Activated T-helper 9 cell treated with anti-CD3 and anti-CD28 coated beads, Interleukin-2, amount 50 U/mL, for 16 hours (primary cell): ENCODE results near the gene NDC1.
A peak's percentile ranks its signal among the peaks of the same experiment; 100 is the strongest.
"Not testable (repeated sequence)": the region's sequence is repeated elsewhere in the genome, so short reads cannot be mapped to it uniquely, and the experiment has no call there.

Experiments used
- DNase-seq: peaks from one replicate; pipeline ENCODE4 v3.0.0-alpha.2; 2020; ENCODE audit warnings: low read depth

The NDC1 gene, protein sequence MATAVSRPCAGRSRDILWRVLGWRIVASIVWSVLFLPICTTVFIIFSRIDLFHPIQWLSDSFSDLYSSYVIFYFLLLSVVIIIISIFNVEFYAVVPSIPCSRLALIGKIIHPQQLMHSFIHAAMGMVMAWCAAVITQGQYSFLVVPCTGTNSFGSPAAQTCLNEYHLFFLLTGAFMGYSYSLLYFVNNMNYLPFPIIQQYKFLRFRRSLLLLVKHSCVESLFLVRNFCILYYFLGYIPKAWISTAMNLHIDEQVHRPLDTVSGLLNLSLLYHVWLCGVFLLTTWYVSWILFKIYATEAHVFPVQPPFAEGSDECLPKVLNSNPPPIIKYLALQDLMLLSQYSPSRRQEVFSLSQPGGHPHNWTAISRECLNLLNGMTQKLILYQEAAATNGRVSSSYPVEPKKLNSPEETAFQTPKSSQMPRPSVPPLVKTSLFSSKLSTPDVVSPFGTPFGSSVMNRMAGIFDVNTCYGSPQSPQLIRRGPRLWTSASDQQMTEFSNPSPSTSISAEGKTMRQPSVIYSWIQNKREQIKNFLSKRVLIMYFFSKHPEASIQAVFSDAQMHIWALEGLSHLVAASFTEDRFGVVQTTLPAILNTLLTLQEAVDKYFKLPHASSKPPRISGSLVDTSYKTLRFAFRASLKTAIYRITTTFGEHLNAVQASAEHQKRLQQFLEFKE

GRCh38 chr1:53837924-53838653 lies at the start of gene NDC1:
NDC1 (minus strand) TSS chr1:53838296; CDS start chr1:53838261, 35 bp downstream.
- peak; percentile 79 for DNase-seq

GRCh38 chr1:53883600-53883999 lies 45.5 kb upstream of the NDC1 start:
- not testable (repeated sequence) for DNase-seq

- not testable (repeated sequence) for DNase-seq
These were observed 43.8 kb upstream of the NDC1 start for GRCh38 chr1:53881853-53882252.

DNA sequence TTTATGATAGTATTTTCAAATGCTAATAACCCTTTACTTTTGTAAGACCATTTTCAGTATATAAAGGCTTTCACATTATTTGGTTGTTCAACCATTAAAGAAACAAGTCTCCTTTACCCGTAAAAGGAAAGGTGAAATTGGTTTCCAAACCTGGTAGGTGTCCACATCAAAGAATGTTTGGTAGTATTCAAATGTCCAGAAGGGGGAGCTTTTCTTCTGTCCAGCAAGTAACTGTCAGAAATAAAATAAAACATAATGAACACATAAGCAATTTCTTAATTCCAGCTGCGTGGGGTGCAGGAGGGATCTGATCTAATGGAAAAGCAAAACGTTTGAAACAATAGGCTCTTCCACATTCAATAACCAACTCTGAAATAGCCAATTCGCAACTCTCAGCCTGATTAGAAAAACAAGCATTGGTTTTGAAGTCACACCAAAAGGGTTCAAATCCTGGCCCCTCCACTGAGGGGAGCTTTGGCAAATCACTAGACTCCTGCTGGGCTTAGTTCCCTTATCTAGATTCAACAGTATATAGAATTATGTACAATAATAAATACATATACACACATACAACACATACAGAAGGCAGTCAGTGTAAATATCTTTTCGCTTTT lies 40.5 kb upstream of the NDC1 start:
- no peak for DNase-seq

- DNase-seq = not testable (repeated sequence)
These were observed 37.1 kb upstream of the NDC1 start for GRCh38 chr1:53875150-53875549.

GRCh38 chr1:53871773-53872484 lies 33.8 kb upstream of the NDC1 start:
- DNase-seq = no peak

- no peak for DNase-seq
These were observed 33.1 kb upstream of the NDC1 start for GRCh38 chr1:53871221-53871620.

- DNase-seq = no peak
These were observed 31.5 kb upstream of the NDC1 start for GRCh38 chr1:53869454-53870117.

GRCh38 chr1:53868565-53868964 lies 30.5 kb upstream of the NDC1 start:
- DNase-seq = no peak

DNA sequence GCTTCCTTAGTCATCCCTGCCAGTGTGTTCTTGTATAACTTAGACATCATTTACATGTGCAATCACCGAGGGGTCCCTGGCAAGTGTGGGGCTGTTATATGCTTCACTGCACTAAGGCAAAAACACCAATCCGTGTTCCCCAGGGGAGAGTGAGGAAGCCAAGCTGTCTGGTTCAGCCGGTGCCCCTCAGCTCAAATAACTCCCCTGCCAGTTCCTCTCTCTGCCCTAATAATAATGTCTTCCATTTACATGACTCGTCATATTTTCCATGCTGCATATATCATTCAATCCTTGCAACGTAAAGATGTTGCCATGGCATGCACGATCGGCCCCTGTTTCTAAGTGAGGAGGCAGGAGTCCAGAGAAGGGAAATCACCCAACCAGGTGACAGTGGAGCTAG lies 24.4 kb upstream of the NDC1 start:
- no peak for DNase-seq

- peak; percentile 15 for DNase-seq
These were observed 22.9 kb upstream of the NDC1 start for GRCh38 chr1:53860967-53861411.

DNA sequence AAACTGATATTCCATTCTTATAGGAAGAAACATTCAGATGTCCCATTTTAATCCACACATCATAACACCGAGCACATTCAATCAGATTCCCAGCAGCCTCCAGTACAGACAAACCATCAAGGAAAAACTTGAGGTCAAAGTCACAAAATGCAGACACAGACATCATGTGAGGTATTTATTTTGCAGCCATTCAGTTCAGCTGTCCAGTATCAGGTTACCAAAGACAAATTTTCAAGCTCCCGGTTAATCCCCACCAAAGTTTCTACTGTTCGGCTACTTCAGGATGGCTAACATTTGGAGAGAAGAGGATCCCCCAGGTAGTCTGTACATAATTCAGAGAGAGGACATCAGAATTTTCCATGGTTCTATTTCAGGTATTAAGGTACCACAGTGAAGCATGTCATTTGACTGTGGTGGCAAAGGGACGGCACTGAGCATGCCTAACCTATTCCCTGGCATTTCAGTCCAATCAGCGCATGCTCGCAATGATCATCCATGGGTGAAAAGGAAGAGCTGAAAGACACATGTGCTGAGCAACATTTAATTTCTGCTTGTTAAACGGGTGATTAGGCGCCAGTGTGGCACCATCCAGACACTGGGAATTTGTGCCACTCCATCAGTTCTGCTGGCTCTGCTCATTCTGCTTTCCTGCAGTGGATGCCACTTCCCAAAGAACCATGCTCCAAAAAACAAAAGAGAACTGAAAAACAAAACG lies 13.6 kb upstream of the NDC1 start:
- DNase-seq = no peak

DNA sequence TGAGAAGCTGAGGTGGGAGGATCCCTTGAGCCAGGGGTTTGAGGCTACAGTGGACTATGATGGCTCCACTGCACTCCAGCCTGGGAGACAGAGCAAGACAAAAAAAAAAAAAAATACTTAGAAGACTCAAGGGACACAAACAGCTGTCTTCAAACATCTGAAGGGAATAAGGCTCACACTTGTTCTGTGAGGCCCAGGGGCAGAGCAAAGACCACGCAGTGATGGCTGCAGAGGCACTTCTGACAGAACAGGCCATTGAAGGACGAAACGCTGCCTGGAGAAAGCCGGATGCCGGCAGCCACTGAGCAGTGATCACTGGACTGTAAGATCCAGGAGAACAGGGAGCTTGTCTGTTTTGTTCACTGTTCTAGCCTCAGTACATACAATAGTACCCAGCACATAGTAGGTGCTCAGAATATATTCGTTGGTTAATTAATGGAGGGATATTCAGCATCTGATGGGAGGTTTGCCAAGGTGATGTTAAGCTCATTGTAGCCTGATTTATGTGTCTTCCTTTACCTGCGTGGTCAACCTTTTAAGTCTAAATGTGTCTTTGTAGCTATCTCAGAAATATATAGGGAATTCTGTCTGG lies 12.1 kb upstream of the NDC1 start:
- DNase-seq = no peak

DNA sequence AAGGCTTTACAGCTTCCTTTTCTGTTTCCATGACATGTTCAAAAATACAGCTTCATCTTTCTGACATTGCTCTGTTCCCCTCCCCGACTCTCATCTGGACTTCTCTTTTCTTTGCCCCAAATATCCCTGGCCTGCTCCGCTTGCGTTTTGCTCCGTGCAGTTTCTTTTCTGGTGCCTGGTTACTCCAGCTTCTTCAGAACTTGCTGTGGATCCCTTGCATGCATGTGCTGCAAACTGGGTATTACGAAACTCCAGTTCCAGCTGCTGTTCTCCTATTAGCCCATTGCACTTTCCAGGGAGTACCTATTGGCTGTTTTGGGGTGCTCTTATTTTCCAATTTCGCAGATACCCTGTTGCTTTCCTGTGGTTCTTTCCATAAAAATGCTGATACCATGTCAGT lies 9.9 kb upstream of the NDC1 start:
- no peak for DNase-seq

DNA sequence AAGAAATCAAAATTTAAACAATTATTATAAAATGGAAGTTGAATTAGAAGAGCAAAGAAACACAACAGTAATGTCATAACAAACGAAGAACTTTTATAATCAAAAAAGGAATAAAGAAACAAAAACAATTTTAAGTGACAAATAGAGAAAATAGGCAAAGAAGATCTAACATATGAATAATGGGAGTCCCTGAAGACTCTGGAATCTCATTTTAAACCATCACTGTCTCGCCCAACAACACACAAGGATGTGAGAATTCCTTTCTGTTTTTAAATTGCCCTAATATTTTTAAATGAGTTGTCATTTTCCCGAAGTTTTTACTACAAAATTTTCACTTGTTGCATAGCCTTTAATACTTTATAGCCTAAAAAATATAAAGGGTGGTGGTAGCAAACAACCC lies 4.3 kb upstream of the NDC1 start:
- no peak for DNase-seq

GRCh38 chr1:53838654-53838974 lies 518 bp upstream of the NDC1 start:
- DNase-seq = no peak

GRCh38 chr1:53837646-53837923 lies 511 bp downstream of the NDC1 start:
- DNase-seq = no peak

GRCh38 chr1:53835491-53835890 lies 2.6 kb downstream of the NDC1 start:
- DNase-seq = no peak

- no peak for DNase-seq
These were observed 3.3 kb downstream of the NDC1 start for GRCh38 chr1:53834776-53835175.

DNA sequence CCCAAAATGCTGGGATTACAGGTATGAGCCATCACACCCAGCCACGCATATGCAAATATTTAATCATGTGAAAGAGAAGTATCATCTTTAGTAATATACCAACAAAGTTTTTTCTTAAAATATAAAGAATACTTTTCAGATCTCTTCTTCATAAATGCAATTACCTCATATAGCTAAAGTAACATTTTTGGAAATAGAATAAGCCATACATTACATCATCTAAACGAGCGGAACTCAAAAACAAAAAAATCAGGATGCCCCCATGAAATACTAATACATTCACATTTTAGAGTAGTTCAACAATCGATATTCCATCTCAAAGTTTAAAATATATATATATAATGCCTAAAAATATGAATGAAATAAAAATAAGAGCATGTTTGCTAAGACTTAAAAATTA lies 4.7 kb downstream of the NDC1 start:
- DNase-seq = no peak

DNA sequence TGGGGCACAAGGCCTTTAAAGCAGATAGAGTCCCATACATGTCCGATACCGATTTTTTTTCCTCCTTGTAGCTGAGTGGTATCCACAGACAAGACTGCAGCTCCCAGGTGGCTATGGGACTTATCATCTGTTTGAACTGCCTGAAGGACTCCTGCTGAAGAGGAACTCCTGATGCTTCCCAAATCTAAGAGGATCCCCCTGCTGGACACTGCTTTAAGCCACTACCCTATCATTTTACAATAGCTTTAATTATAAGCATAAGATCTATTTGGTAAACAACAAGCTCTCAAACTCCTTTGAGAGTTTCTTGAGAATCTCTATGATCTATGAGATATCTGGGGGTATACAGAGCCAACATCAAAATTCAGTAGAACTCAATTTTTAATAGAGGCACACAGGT lies 11.7 kb downstream of the NDC1 start:
- DNase-seq = no peak
